Endothelial cell (in vitro differentiated cells): ENCODE data around the gene R3HDM4. TPM values are rescaled to one million over a fixed set of nuclear protein-coding genes. Genes with fewer than 3 reads are reported as not detected.

Experiments
- DNase-seq: peaks from one replicate; pipeline ENCODE4 v3.0.0; 2021; ENCODE audit warnings: low spot score
- H3K27ac Mint-ChIP-seq: one replicate; pipeline ENCODE4 v1.8.0; 2021; ENCODE audit warnings: mixed read lengths, inconsistent platforms; ENCODE audit not compliant: unreplicated experiment
- H3K27me3 Mint-ChIP-seq: one replicate; pipeline ENCODE4 v1.8.0; 2021; ENCODE audit warnings: mild to moderate bottlenecking, moderate library complexity, mixed read lengths, inconsistent platforms; ENCODE audit not compliant: unreplicated experiment
- H3K36me3 Mint-ChIP-seq: one replicate; pipeline ENCODE4 v1.8.0; 2021; ENCODE audit warnings: mild to moderate bottlenecking, low read depth, mixed read lengths, inconsistent platforms; ENCODE audit not compliant: unreplicated experiment
- H3K4me1 Mint-ChIP-seq: one replicate; pipeline ENCODE4 v1.8.0; 2021; ENCODE audit warnings: mild to moderate bottlenecking, mixed read lengths, inconsistent platforms; ENCODE audit not compliant: unreplicated experiment
- H3K4me3 Mint-ChIP-seq: one replicate; pipeline ENCODE4 v1.8.0; 2021; ENCODE audit warnings: mild to moderate bottlenecking, mixed read lengths, inconsistent platforms; ENCODE audit not compliant: unreplicated experiment
- H3K9me3 Mint-ChIP-seq: one replicate; pipeline ENCODE4 v1.8.0; 2021; ENCODE audit warnings: mixed read lengths, inconsistent platforms; ENCODE audit not compliant: unreplicated experiment
- CTCF ChIP-seq: fragments of 200-600 bp; sonication (generic); IDR thresholded peaks from one replicate; pipeline ENCODE4 v1.5.0; 2021; ENCODE audit warnings: antibody characterized with exemption; ENCODE audit not compliant: unreplicated experiment
- total RNA-seq: library from RNA; stranded (reverse); fragmentation: NEBNext Ultra II Directional; extraction: Animal tissue kit (Norgen Biotek cat#: 25700); gene quantifications from one replicate; pipeline ENCODE4 v1.2.1, GENCODE V29; 2021; ENCODE audit not compliant: unreplicated experiment

The R3HDM4 gene
- total RNA-seq, 1 donor from 2014 or later = 40.6 TPM

- no peak overlapping the region for H3K27ac Mint-ChIP-seq
- peaks cover 5% of the 10 kb centered on the region for H3K27me3 Mint-ChIP-seq
- peaks cover 7% of the 10 kb centered on the region for H3K4me1 Mint-ChIP-seq
- no peak for DNase-seq
- H3K4me3 Mint-ChIP-seq = no peak overlapping the region
- no peaks in the 10 kb centered on the region for H3K9me3 Mint-ChIP-seq
- TF ChIP-seq CTCF = no peak
- peaks cover 4% of the 10 kb centered on the region for H3K36me3 Mint-ChIP-seq
Measured at GRCh38 chr19:931860-932647, 19.0 kb upstream of the R3HDM4 start.

- Mint-ChIP-seq H3K27me3 (peaks cover 5% of the 10 kb centered on the region), H3K4me1 (peaks cover 7% of the 10 kb centered on the region), H3K27ac (no peak overlapping the region), H3K4me3 (peak overlapping the region; percentile 81), H3K36me3 (peaks cover 4% of the 10 kb centered on the region), H3K9me3 (no peaks in the 10 kb centered on the region)
- DNase-seq = no peak
- TF ChIP-seq CTCF = no peak
Measured at GRCh38 chr19:929891-930258, 16.9 kb upstream of the R3HDM4 start.

- no peak overlapping the region for H3K27ac Mint-ChIP-seq
- TF ChIP-seq CTCF = no peak
- H3K4me1 Mint-ChIP-seq = peaks cover 7% of the 10 kb centered on the region
- H3K9me3 Mint-ChIP-seq = no peaks in the 10 kb centered on the region
- DNase-seq = no peak
- peaks cover 4% of the 10 kb centered on the region for H3K36me3 Mint-ChIP-seq
- no peak overlapping the region for H3K4me3 Mint-ChIP-seq
- H3K27me3 Mint-ChIP-seq = peaks cover 5% of the 10 kb centered on the region
Measured at GRCh38 chr19:929203-929890, 16.3 kb upstream of the R3HDM4 start.

GRCh38 chr19:928471-929202, 15.6 kb upstream of the R3HDM4 start:
- Mint-ChIP-seq H3K36me3 (peaks cover 4% of the 10 kb centered on the region), H3K9me3 (no peaks in the 10 kb centered on the region), H3K4me1 (peaks cover 3% of the 10 kb centered on the region), H3K27ac (no peak overlapping the region), H3K4me3 (peak overlapping the region; percentile 59), H3K27me3 (peaks cover 5% of the 10 kb centered on the region)
- no peak for TF ChIP-seq CTCF
- DNase-seq = no peak
